Activated naive CD8-positive, alpha-beta T cell treated with anti-CD3 and anti-CD28 coated beads for 36 hours (primary cell): ENCODE results near the gene MTCH1. TPM values are rescaled to one million over a fixed set of nuclear protein-coding genes. Genes with fewer than 3 reads are reported as not detected.
A peak's percentile ranks its signal among the peaks of the same experiment; 100 is the strongest.
"Not testable (repeated sequence)": the region's sequence is repeated elsewhere in the genome, so short reads cannot be mapped to it uniquely, and the experiment has no call there.

ENCODE experiments used
- DNase-seq: peaks from one replicate; pipeline ENCODE4 v3.0.0; 2021
- H3K27ac Mint-ChIP-seq: one replicate; pipeline ENCODE4 v1.8.0; 2022; ENCODE audit warnings: mild to moderate bottlenecking, moderate library complexity, mixed read lengths
- H3K27me3 Mint-ChIP-seq: one replicate; pipeline ENCODE4 v1.8.0; 2022; ENCODE audit warnings: mild to moderate bottlenecking, mixed read lengths
- H3K36me3 Mint-ChIP-seq: one replicate; pipeline ENCODE4 v1.8.0; 2021; ENCODE audit warnings: mild to moderate bottlenecking, mixed read lengths
- H3K4me1 Mint-ChIP-seq: one replicate; pipeline ENCODE4 v1.8.0; 2021; ENCODE audit warnings: mixed read lengths
- H3K4me3 Mint-ChIP-seq: one replicate; pipeline ENCODE4 v1.8.0; 2022; ENCODE audit warnings: mild to moderate bottlenecking, moderate library complexity, mixed read lengths
- H3K9me3 Mint-ChIP-seq: one replicate; pipeline ENCODE4 v1.8.0; 2022; ENCODE audit warnings: mixed read lengths
- total RNA-seq, 2 experiments: library from RNA; stranded (reverse); gene quantifications; one replicate each; pipeline ENCODE4 v1.2.3, GENCODE V29; 2021

Gene MTCH1
- total RNA-seq, 2 experiments from 2014 or later: 102 to 103 TPM

- no peaks in the 10 kb centered on the region for H3K36me3 Mint-ChIP-seq
- H3K27me3 Mint-ChIP-seq: peaks cover 3% of the 10 kb centered on the region
These were observed 46.0 kb downstream of the MTCH1 start for GRCh38 chr6:36940027-36940426.

DNA sequence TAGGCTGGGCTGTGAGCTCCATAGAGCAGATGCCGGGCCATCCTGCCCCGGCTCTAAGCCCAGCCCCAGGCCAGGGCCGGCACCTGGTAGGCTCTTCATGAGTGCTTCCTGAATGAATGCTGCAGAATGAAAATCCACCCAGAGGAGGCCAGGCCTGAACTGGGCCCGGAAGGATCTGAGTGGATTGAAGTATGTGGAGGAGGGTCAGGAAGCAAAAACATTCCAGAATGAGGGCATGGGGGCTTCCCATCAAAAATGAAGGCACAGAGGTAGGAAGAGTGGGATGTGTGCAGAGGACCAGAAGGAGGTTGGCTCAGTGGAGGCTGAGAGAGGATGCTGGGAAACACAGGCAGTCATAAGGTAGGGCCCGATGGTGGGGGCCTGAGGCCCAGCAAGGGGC, 47.0 kb downstream of the MTCH1 start:
- H3K27me3 Mint-ChIP-seq, H3K27ac Mint-ChIP-seq, DNase-seq, H3K4me1 Mint-ChIP-seq, H3K4me3 Mint-ChIP-seq, H3K9me3 Mint-ChIP-seq, H3K36me3 Mint-ChIP-seq: not testable (repeated sequence)

More at GRCh38 chr6:36940027-36940426, 46.0 kb downstream of the MTCH1 start:
- DNase-seq: no peak
- Mint-ChIP-seq H3K9me3 (no peaks in the 10 kb centered on the region), H3K4me3 (no peak overlapping the region), H3K4me1 (peaks cover 9% of the 10 kb centered on the region), H3K27ac (no peak overlapping the region)

- no peak overlapping the region for H3K27ac Mint-ChIP-seq
- no peak overlapping the region for H3K4me3 Mint-ChIP-seq
- H3K4me1 Mint-ChIP-seq: no peaks in the 10 kb centered on the region
These were observed 47.5 kb downstream of the MTCH1 start for GRCh38 chr6:36938536-36938935.

DNA sequence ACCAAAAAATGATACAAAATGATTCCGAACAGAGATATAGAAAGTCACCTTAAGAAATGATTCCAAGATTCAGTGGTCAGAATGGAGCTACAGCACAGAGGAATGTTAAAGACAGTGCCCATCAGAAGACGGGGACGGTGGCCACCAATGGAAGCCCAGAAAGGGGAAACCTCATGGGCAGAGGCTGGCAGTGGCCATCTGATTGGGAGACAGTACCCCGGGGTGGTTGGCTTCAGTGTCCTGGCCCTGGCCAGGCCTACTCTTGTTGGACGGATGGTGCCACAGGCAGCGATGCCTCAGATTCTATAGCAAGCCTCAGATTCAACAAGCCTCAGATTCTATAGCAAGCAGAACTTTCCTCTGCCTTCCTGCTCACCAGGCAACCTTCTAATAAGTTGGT, 48.1 kb downstream of the MTCH1 start:
- Mint-ChIP-seq H3K27me3 (peaks cover 3% of the 10 kb centered on the region), H3K27ac (no peak overlapping the region), H3K36me3 (no peaks in the 10 kb centered on the region), H3K4me1 (no peaks in the 10 kb centered on the region), H3K4me3 (no peak overlapping the region), H3K9me3 (no peaks in the 10 kb centered on the region)
- DNase-seq: no peak

More at GRCh38 chr6:36938536-36938935, 47.5 kb downstream of the MTCH1 start:
- H3K36me3 Mint-ChIP-seq: no peaks in the 10 kb centered on the region
- peaks cover 3% of the 10 kb centered on the region for H3K27me3 Mint-ChIP-seq
- DNase-seq: no peak
- H3K9me3 Mint-ChIP-seq: no peaks in the 10 kb centered on the region

GRCh38 chr6:36936824-36937223, 49.2 kb downstream of the MTCH1 start:
- Mint-ChIP-seq H3K9me3 (no peaks in the 10 kb centered on the region), H3K36me3 (no peaks in the 10 kb centered on the region), H3K4me3 (no peak overlapping the region), H3K27ac (no peak overlapping the region), H3K27me3 (peaks cover 3% of the 10 kb centered on the region), H3K4me1 (no peaks in the 10 kb centered on the region)
- DNase-seq: no peak

- peaks cover 3% of the 10 kb centered on the region for H3K27me3 Mint-ChIP-seq
- no peak overlapping the region for H3K4me3 Mint-ChIP-seq
- no peaks in the 10 kb centered on the region for H3K9me3 Mint-ChIP-seq
- H3K4me1 Mint-ChIP-seq: no peaks in the 10 kb centered on the region
- H3K27ac Mint-ChIP-seq: no peak overlapping the region
- DNase-seq: no peak
- no peaks in the 10 kb centered on the region for H3K36me3 Mint-ChIP-seq
These were observed 51.1 kb downstream of the MTCH1 start for GRCh38 chr6:36934901-36935300.

- Mint-ChIP-seq H3K36me3 (no peaks in the 10 kb centered on the region), H3K4me1 (no peaks in the 10 kb centered on the region), H3K27me3 (no peaks in the 10 kb centered on the region), H3K9me3 (no peaks in the 10 kb centered on the region), H3K27ac (no peak overlapping the region), H3K4me3 (no peak overlapping the region)
- no peak for DNase-seq
These were observed 52.5 kb downstream of the MTCH1 start for GRCh38 chr6:36933519-36933918.

DNA sequence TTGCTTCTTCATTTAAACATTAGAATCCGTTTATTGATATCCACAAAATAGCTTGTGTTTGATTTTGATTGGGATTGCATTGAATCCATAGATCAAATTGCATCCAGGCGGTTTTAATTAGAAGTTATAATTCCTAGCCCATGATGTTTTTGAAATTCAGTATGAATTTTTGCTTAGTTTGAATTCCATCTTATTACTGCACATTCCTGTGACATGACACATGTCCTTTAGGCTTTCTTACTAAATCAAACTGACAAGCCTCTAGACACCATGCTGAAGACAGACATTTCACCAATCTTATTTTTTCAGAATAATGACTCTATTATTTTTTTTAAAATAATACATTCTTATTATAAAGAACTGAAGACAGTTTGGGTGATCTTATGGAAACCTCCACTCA, 52.9 kb downstream of the MTCH1 start:
- Mint-ChIP-seq H3K9me3 (no peaks in the 10 kb centered on the region), H3K27me3 (no peaks in the 10 kb centered on the region), H3K4me3 (no peak overlapping the region), H3K36me3 (no peaks in the 10 kb centered on the region), H3K27ac (no peak overlapping the region), H3K4me1 (no peaks in the 10 kb centered on the region)
- no peak for DNase-seq

- Mint-ChIP-seq H3K36me3 (no peaks in the 10 kb centered on the region), H3K27me3 (no peaks in the 10 kb centered on the region), H3K4me3 (no peak overlapping the region), H3K9me3 (no peaks in the 10 kb centered on the region), H3K27ac (no peak overlapping the region), H3K4me1 (peaks cover 2% of the 10 kb centered on the region)
- no peak for DNase-seq
These were observed 55.5 kb downstream of the MTCH1 start for GRCh38 chr6:36930483-36930882.

DNA sequence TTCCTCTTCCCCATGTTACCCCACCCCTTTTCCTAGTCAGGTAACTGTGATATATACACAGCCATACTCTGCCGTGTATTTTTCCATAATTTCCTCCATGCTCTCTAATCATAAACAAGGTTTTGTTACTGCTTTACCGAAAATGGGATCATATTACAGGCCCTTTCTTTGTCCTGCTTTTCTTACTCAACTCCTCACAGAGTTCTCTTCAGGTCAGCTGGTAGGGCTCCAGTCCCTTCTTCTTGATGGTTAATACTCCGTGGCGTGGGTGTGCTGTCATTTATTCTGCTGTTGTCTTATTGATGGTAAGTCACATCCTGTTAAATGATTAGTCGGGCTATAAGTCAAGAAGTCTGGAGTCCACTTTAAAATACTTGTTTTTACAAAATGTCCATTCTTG, 56.4 kb downstream of the MTCH1 start:
- H3K4me1 Mint-ChIP-seq: peaks cover 2% of the 10 kb centered on the region
- H3K36me3 Mint-ChIP-seq: peaks cover 3% of the 10 kb centered on the region
- no peaks in the 10 kb centered on the region for H3K27me3 Mint-ChIP-seq
- no peak for DNase-seq
- no peak overlapping the region for H3K4me3 Mint-ChIP-seq
- no peaks in the 10 kb centered on the region for H3K9me3 Mint-ChIP-seq
- H3K27ac Mint-ChIP-seq: no peak overlapping the region

DNA sequence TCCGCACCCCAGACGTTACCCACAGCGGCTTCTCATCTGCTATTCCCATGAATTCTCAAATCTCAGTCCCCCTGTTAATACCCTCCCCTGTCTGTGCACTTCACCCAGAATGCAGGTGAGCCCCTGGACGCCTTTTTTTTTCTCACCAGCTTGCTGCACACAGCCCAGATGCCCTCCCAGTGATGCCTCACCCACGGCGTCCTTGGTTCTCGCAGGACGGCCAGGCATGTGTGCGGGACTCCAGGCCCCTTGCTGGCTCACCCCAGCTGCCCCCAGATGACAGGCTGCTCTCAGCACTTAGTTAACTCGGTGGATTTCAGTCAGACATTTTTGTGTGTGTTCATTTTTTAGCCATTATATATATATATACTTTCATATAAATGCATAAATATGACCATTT, 56.8 kb downstream of the MTCH1 start:
- H3K36me3 Mint-ChIP-seq: peaks cover 3% of the 10 kb centered on the region
- H3K27ac Mint-ChIP-seq: no peak overlapping the region
- no peak for DNase-seq
- no peaks in the 10 kb centered on the region for H3K27me3 Mint-ChIP-seq
- no peaks in the 10 kb centered on the region for H3K9me3 Mint-ChIP-seq
- peaks cover 2% of the 10 kb centered on the region for H3K4me1 Mint-ChIP-seq
- no peak overlapping the region for H3K4me3 Mint-ChIP-seq

GRCh38 chr6:36928547-36928918, 57.5 kb downstream of the MTCH1 start:
- no peak overlapping the region for H3K27ac Mint-ChIP-seq
- H3K4me1 Mint-ChIP-seq: peaks cover 4% of the 10 kb centered on the region
- H3K36me3 Mint-ChIP-seq: peaks cover 3% of the 10 kb centered on the region
- DNase-seq: no peak
- H3K9me3 Mint-ChIP-seq: no peaks in the 10 kb centered on the region
- H3K4me3 Mint-ChIP-seq: no peak overlapping the region
- H3K27me3 Mint-ChIP-seq: no peaks in the 10 kb centered on the region

DNA sequence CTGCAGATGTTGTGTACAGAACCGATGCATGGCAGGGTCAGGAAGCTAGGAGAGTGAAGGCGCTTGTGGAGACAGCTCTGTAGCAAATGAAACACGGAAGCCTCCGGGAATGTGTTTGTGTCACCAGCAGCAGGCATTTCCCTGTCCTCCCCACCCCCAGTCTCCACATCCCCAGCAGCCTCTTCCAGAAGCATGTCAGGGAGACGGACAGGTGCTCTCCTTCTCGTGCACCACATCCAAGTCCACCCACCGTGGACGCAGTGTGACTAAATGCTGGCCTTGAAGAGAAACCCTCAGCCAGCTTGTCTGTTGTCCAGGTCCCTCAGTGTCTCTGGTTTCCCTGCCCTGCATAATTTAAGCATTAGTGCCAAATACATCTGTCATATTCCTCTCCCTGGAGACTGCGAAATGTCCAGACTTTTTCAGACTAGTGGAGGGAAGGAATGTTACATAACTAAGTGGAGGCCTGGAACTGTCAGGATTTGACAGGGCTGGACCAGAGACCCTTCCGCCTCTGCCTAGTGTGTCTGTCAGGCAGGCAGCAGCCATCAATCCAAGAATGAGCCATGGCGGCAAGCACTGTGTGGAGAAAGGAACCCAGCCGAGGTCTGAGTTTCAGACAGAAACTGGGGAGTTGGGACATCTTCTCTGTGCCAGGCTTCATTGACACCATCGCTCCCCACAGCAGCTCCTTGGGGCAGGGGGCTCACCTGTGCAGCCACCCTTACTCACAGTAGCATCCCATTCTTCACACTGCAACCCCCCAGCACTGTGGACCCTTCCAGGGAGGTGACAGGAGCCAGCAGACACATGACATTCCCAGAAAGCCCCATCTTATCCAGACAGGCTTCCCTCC, 58.1 kb downstream of the MTCH1 start:
- no peak for DNase-seq
- Mint-ChIP-seq H3K9me3 (no peaks in the 10 kb centered on the region), H3K27me3 (no peaks in the 10 kb centered on the region), H3K36me3 (peaks cover 3% of the 10 kb centered on the region), H3K4me1 (peaks cover 4% of the 10 kb centered on the region), H3K4me3 (no peak overlapping the region), H3K27ac (no peak overlapping the region)

DNA sequence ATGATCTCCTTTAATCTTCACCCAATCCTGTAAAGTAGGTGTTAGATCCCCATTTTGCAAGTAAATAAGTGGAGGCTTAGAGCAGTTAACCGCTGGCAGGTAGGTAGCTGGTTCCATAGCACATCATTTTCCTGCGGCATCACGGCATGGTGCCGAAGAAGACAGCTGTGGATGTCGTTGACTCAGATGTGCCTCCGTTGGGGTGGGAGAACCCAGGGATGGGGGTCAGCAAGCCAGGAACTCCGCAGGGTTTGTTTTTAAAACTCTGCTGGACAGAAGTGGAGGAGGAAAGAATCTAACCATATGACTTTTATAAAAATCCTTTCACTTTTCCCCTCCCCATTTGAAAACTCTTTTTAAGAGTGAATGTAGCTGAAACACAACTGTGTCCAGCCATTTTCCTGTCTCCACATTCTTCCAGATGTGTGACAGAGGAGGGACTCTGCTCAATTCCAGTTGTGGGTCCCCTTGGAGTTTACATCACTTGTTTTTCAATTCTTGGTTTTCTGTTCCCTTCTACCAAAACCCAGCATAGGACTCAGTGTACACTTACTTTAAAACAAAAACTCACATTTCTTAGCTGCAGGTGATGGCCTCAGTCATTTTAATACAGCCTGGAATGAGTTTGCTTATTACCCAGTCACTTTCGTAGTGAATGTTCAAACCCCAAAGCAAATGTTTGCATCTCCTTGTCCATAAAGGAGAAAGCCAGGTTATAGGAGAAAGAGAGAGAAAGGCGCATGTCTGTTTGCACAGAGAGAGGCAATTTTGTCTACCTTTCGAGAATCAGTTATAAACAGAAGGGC, 59.1 kb downstream of the MTCH1 start:
- H3K4me3 Mint-ChIP-seq: no peak overlapping the region
- H3K27me3 Mint-ChIP-seq: no peaks in the 10 kb centered on the region
- no peak for DNase-seq
- peaks cover 3% of the 10 kb centered on the region for H3K36me3 Mint-ChIP-seq
- H3K27ac Mint-ChIP-seq: no peak overlapping the region
- H3K9me3 Mint-ChIP-seq: no peaks in the 10 kb centered on the region
- peaks cover 4% of the 10 kb centered on the region for H3K4me1 Mint-ChIP-seq

DNA sequence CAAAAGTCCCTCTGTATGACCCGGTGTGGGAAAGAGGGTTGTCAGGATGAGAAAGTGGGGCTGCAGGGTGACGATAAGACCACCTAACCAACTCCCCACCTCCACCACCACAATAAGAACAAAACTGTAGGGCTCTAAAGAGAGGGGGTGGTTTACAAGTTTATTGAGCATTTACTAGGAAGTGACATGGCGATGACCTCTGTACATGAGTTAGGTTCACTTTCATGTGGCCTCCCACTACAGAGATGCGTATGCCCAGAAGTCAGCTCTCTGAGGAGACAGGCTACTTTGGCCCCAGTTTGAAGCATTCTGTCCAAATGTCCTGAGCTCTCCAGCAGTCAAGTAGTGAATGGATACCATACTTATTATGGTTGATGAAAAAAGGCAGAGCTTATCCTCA, 60.2 kb downstream of the MTCH1 start:
- H3K4me3 Mint-ChIP-seq: no peak overlapping the region
- H3K27ac Mint-ChIP-seq: peak overlapping the region; percentile 19
- peaks cover 4% of the 10 kb centered on the region for H3K4me1 Mint-ChIP-seq
- no peaks in the 10 kb centered on the region for H3K9me3 Mint-ChIP-seq
- peaks cover 3% of the 10 kb centered on the region for H3K36me3 Mint-ChIP-seq
- H3K27me3 Mint-ChIP-seq: no peaks in the 10 kb centered on the region
- no peak for DNase-seq
